Muscle of arm (tissue), 12 donors: ENCODE measurements around the gene PDE3B. TPM values are rescaled to one million over a fixed set of nuclear protein-coding genes. Genes with fewer than 3 reads are reported as not detected.

Experiments
- polyA plus RNA-seq, 12 donors: library from polyadenylated mRNA; unstranded; fragments of 120-200 nt; gene quantifications; one replicate each; pipeline ENCODE4 v1.2.1, GENCODE V29; 2013; ENCODE audit not compliant: insufficient read length in 12 of 12

The PDE3B gene
- polyA plus RNA-seq, 12 donors, result 1.3 to 5.6 (median 2.1) TPM; not detected in 1

Other genes starting within 250 kb of the PDE3B start
- gene COPB1, start 144.0 kb upstream of the PDE3B start, polyA plus RNA-seq, result 100 to 1,000 TPM in 5 of 12 donors, 10 to 100 TPM in 6, not detected in 1; 64.2 to 125 (median 96.2) TPM
- gene PSMA1, start 123.4 kb upstream of the PDE3B start, polyA plus RNA-seq, result 100 to 1,000 TPM in 11 of 12 donors, not detected in 1; 104 to 156 (median 138) TPM
- 10 to 100 TPM in 11 of 12 donors, not detected in 1; 12.2 to 22.8 (median 15.9) TPM for gene CYP2R1, start 248.4 kb downstream of the PDE3B start, polyA plus RNA-seq